Mesenchymal stem cell (in vitro differentiated cells and primary cell): ENCODE results near the gene DNAJC30.
A peak's percentile ranks its signal among the peaks of the same experiment; 100 is the strongest.

Source experiments
- DNase-seq: peaks from one replicate; pipeline ENCODE4 v3.0.0-alpha.2; 2013
- H2AFZ ChIP-seq: one replicate; pipeline ENCODE4 v1.6.1; 2013; ENCODE audit warnings: low read depth, mild to moderate bottlenecking, control low read depth, inconsistent platforms, low read length, moderate library complexity
- H2AK5ac ChIP-seq: 2 replicates; pipeline ENCODE4 v1.6.1; 2013; ENCODE audit warnings: low read length, moderate library complexity, mild to moderate bottlenecking, inconsistent platforms; ENCODE audit not compliant: severe bottlenecking
- H2BK120ac ChIP-seq: one replicate; pipeline ENCODE4 v1.6.1; 2013; ENCODE audit warnings: low read depth, mild to moderate bottlenecking, inconsistent platforms, low read length, moderate library complexity
- H2BK12ac ChIP-seq, 2 experiments: one replicate each; pipeline ENCODE4 v1.6.1; 2013; ENCODE audit warnings: inconsistent platforms in 2 of 2, low read length in 2 of 2, mild to moderate bottlenecking in 2 of 2, moderate library complexity in 2 of 2, control low read depth in 1 of 2
- H2BK15ac ChIP-seq: one replicate; pipeline ENCODE4 v1.6.1; 2013; ENCODE audit warnings: mild to moderate bottlenecking, low read depth, inconsistent platforms; ENCODE audit not compliant: poor library complexity, severe bottlenecking
- H2BK5ac ChIP-seq: 2 replicates; pipeline ENCODE4 v1.6.1; 2013; ENCODE audit warnings: low read depth, mild to moderate bottlenecking, low read length, control low read depth, inconsistent platforms; ENCODE audit not compliant: poor library complexity, severe bottlenecking
- H3K14ac ChIP-seq, 2 experiments: one replicate each; pipeline ENCODE4 v1.6.1; 2013; ENCODE audit warnings: inconsistent platforms in 2 of 2, low read length in 2 of 2, control low read depth in 1 of 2, mild to moderate bottlenecking in 1 of 2, moderate library complexity in 1 of 2
- H3K18ac ChIP-seq, 2 experiments: one replicate each; pipeline ENCODE4 v1.6.1; 2013; ENCODE audit warnings: inconsistent platforms in 2 of 2, low read length in 2 of 2, control low read depth in 1 of 2, low read depth in 1 of 2, mild to moderate bottlenecking in 1 of 2
- H3K23ac ChIP-seq, 2 experiments: one replicate each; pipeline ENCODE4 v1.6.1; 2013; ENCODE audit warnings: inconsistent platforms in 2 of 2, low read length in 2 of 2, mild to moderate bottlenecking in 2 of 2, moderate library complexity in 2 of 2, control low read depth in 1 of 2
- H3K27ac ChIP-seq: 2 replicates; pipeline ENCODE4 v1.5.1; 2013; ENCODE audit warnings: mild to moderate bottlenecking, moderate library complexity, low read length, control low read depth, inconsistent platforms; ENCODE audit not compliant: poor library complexity, severe bottlenecking
- H3K27me3 ChIP-seq, 2 experiments: 2 replicates each; pipeline versions ENCODE4 v1.6.1 to v1.7.0; 2013; ENCODE audit warnings: low read length in 2 of 2, mild to moderate bottlenecking in 2 of 2, moderate library complexity in 2 of 2, control low read depth in 1 of 2, inconsistent platforms in 1 of 2; ENCODE audit not compliant: control insufficient read depth in 1 of 2, insufficient read depth in 1 of 2
- H3K36me3 ChIP-seq, 2 experiments: 2 replicates each; pipeline versions ENCODE4 v1.6.1 to v1.7.0; 2013; ENCODE audit warnings: low read length in 2 of 2, control low read depth in 1 of 2, inconsistent platforms in 1 of 2, low read depth in 1 of 2, mild to moderate bottlenecking in 1 of 2; ENCODE audit not compliant: insufficient read depth in 2 of 2, control insufficient read depth in 1 of 2
- H3K4ac ChIP-seq, 2 experiments: one replicate each; pipeline ENCODE4 v1.6.1; 2013; ENCODE audit warnings: inconsistent platforms in 2 of 2, low read length in 2 of 2, mild to moderate bottlenecking in 2 of 2, moderate library complexity in 2 of 2, control low read depth in 1 of 2, low read depth in 1 of 2
- H3K4me1 ChIP-seq: 2 replicates; pipeline ENCODE4 v1.6.1; 2013; ENCODE audit warnings: low read depth, low read length, control low read depth; ENCODE audit not compliant: control insufficient read depth, insufficient read depth
- H3K4me2 ChIP-seq: 2 replicates; pipeline ENCODE4 v1.6.1; 2013; ENCODE audit warnings: low read length, mild to moderate bottlenecking, inconsistent platforms; ENCODE audit not compliant: poor library complexity, severe bottlenecking
- H3K4me3 ChIP-seq, 2 experiments: 2 replicates each; pipeline versions ENCODE4 v1.5.1 to v1.7.0; 2013; ENCODE audit warnings: low read length in 2 of 2, mild to moderate bottlenecking in 2 of 2, control low read depth in 1 of 2, low read depth in 1 of 2; ENCODE audit not compliant: insufficient read depth in 1 of 2
- H3K79me1 ChIP-seq: replicated peaks from 2 replicates; pipeline ENCODE4 v1.6.1; 2013; ENCODE audit warnings: mild to moderate bottlenecking, control low read depth, low read length, inconsistent platforms; ENCODE audit not compliant: poor library complexity, severe bottlenecking
- H3K9ac ChIP-seq: 2 replicates; pipeline ENCODE4 v1.7.0; 2013; ENCODE audit warnings: mild to moderate bottlenecking, low read length, moderate library complexity
- H3K9me3 ChIP-seq: 2 replicates; pipeline ENCODE4 v1.7.0; 2013; ENCODE audit warnings: mild to moderate bottlenecking, low read length; ENCODE audit not compliant: control insufficient read depth
- H4K8ac ChIP-seq: one replicate; pipeline ENCODE4 v1.6.1; 2013; ENCODE audit warnings: inconsistent platforms, mild to moderate bottlenecking, low read length, moderate library complexity
- H4K91ac ChIP-seq: one replicate; pipeline ENCODE4 v1.6.1; 2013; ENCODE audit warnings: mild to moderate bottlenecking, low read length, inconsistent platforms
- WGBS: methylation state at CpG from one replicate; pipeline ENCODE4 v1.1.7; 2013; ENCODE audit warnings: mixed read lengths; 5-methylcytosine and 5-hydroxymethylcytosine counted together

Gene DNAJC30

DNA sequence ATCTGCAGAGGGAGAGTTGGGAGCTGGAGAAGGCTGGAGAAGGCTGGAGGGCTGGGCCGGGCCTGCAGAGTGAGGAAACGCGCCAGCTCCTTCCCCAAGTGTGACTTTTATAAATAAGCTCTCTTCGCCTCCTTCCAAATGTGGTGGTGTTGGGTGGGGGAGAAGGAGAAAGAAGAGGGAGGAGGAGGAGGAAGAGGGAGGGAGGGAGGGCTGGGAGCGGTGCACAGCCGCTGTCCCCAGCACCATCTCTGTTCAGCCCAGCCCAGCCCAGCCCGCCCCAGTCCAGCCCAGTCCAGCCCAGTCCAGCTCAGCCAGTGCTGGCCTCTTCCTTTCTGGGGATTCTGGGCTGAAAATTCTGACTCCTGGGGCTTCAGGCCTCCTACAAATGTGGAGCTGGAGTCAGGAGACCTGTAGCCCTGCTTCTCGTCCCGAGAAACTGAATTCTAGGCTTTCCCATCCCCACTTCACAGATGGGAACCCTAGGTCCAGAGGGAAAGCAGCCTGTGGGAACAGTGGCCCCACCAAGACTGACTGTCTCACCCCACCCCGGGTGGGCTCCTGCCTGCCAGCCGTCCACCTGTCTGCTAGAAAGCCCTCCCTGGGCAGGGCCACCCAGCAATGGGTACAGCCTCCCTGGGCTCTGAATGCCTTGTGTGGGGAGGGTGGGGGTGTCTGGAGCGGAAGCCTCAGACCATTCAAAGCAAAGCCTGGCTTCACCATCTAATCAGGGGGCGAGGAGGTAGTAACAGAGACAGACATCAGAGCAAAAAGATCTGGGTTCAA lies 34.0 kb upstream of the DNAJC30 start:
- Histone ChIP-seq H3K4me2 (peak overlapping the region; percentile 74), H2BK12ac (peak overlapping the region; percentile 35 to 85), H3K36me3 (peaks cover 21 to 27% of the 10 kb centered on the region in 2 experiments), H2BK120ac (peak overlapping the region; percentile 73), H3K27ac (peak overlapping the region; percentile 95), H3K23ac (peak overlapping the region in 1 of 2 experiments; percentile 23), H3K4me3 (peak overlapping the region in 1 of 2 experiments; percentile 89), H3K9ac (peak overlapping the region; percentile 88), H3K27me3 (no peaks in the 10 kb centered on the region), H3K18ac (peak overlapping the region; percentile 34 to 46), H2BK15ac (peak overlapping the region; percentile 73), H3K14ac (no peak overlapping the region), H2AFZ (no peak overlapping the region), H2BK5ac (peak overlapping the region; percentile 8), H3K4me1 (peaks cover 50% of the 10 kb centered on the region), H3K9me3 (no peaks in the 10 kb centered on the region), H4K91ac (peak overlapping the region; percentile 72), H3K79me1 (no peaks in the 10 kb centered on the region), H2AK5ac (peak overlapping the region; percentile 80), H4K8ac (peak overlapping the region; percentile 8), H3K4ac (peak overlapping the region in 1 of 2 experiments; percentile 11)
- WGBS: 65% methylated on average over 7 of the region's 13 CpGs
- DNase-seq: peak; percentile 64

DNA sequence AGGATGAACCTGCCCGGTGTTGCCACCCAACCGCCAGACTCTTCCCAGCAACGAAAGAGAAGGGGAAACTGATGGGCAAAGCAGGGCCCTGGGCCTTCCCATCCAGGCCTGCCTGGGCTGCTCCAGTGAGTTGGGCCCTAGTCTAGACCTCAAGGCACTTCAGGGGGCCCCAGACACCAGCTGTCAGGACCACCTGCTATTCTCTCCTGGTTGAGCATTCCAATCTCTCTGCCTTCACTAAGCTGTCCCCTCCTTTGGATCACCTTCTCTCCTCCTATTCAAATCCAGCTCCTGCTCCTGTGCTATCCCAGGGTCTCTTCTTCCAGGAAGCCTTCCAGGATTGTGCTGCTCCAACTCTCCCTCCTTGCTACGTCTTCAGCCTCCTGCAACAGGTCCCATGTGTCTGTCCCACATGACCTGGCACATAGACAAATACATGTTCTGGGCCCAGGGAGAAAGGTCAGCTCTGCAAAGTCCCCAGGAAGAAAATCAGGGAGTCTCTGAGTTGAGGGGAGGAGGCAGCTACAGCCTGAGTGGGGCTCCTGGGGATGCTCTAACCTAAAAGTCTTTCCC lies 33.2 kb upstream of the DNAJC30 start:
- peak; percentile 14 for DNase-seq
- Histone ChIP-seq H2AFZ (no peak overlapping the region), H3K27me3 (no peaks in the 10 kb centered on the region), H3K36me3 (peaks cover 27 to 29% of the 10 kb centered on the region in 2 experiments), H3K23ac (no peak overlapping the region), H4K91ac (peak overlapping the region; percentile 36), H3K4me1 (peaks cover 57% of the 10 kb centered on the region), H3K9me3 (no peaks in the 10 kb centered on the region), H3K4ac (peak overlapping the region in 1 of 2 experiments; percentile 60), H2BK12ac (peak overlapping the region in 1 of 2 experiments; percentile 85), H3K4me3 (peak overlapping the region in 1 of 2 experiments; percentile 55), H2BK5ac (peak overlapping the region; percentile 19), H3K18ac (peak overlapping the region in 1 of 2 experiments; percentile 40), H3K27ac (peak overlapping the region; percentile 95), H2AK5ac (peak overlapping the region; percentile 80), H2BK15ac (peak overlapping the region; percentile 2), H3K79me1 (no peaks in the 10 kb centered on the region), H2BK120ac (no peak overlapping the region), H3K4me2 (peak overlapping the region; percentile 35), H3K14ac (peak overlapping the region in 1 of 2 experiments; percentile 62), H3K9ac (peak overlapping the region; percentile 64), H4K8ac (no peak overlapping the region)
- WGBS: 85% methylated on average over 4 of the region's 4 CpGs

DNA sequence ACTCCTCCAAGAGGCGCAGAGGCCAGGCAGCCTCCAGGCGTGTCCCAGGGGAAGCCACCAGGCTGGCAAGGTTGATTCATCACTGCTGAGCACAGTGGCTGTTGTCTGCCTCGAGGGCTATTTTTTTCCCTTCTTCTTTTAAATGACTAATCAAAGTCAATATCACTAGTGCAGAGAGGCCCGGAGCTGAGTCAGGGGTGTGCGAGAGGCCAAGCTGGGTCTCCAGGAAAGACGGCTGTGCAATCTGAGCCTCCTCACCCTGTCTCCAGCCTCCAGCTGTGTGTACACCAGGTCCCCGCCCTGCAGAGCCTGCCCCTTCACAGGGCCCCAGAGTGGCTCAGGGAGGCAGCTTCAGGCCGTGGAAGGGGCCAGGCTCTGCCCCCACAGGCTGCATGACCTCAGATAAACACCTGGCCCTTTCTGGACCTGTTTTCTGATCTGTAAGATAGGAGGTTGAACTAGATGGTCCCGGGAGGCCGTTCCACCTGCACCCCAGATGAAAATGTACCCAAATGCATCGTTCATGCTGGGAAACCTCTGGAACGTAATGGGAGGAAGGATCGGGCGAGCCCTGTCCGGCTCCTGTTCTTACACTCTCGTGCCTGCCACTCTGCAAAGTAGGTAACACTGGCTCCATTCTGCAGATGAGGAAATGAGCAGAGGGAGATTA lies 32.5 kb upstream of the DNAJC30 start:
- H2BK15ac ChIP-seq: no peak overlapping the region
- H3K9ac ChIP-seq: peak overlapping the region; percentile 64
- H3K4me1 ChIP-seq: peaks cover 59% of the 10 kb centered on the region
- no peak overlapping the region for H3K23ac ChIP-seq
- peaks cover 28 to 35% of the 10 kb centered on the region in 2 experiments for H3K36me3 ChIP-seq
- peak overlapping the region in 1 of 2 experiments; percentile 77 for H3K18ac ChIP-seq
- no peak overlapping the region for H2AFZ ChIP-seq
- H3K9me3 ChIP-seq: no peaks in the 10 kb centered on the region
- peak overlapping the region in 1 of 2 experiments; percentile 39 for H3K14ac ChIP-seq
- DNase-seq: peak; percentile 97
- H4K8ac ChIP-seq: peak overlapping the region; percentile 67
- H3K79me1 ChIP-seq: no peaks in the 10 kb centered on the region
- no peak overlapping the region for H2BK120ac ChIP-seq
- peak overlapping the region; percentile 56 for H2AK5ac ChIP-seq
- peak overlapping the region; percentile 95 for H3K27ac ChIP-seq
- H2BK12ac ChIP-seq: peak overlapping the region in 1 of 2 experiments; percentile 85
- peak overlapping the region; percentile 35 for H2BK5ac ChIP-seq
- H3K4me2 ChIP-seq: peak overlapping the region; percentile 35
- H4K91ac ChIP-seq: peak overlapping the region; percentile 74
- H3K4ac ChIP-seq: peak overlapping the region in 1 of 2 experiments; percentile 60
- no peaks in the 10 kb centered on the region for H3K27me3 ChIP-seq
- peak overlapping the region in 1 of 2 experiments; percentile 55 for H3K4me3 ChIP-seq
- 28% methylated on average over 15 of the region's 16 CpGs for WGBS
